ENCODE data around the gene UCHL3.

UCHL3 gene

GRCh38 chr13:75617230-75617629 is 67.6 kb downstream of the UCHL3 start:
- Histone ChIP-seq H3K9ac (ENCODE audit: low read length in 5 of 5) (no peak overlapping the region), H3K4me1 (ENCODE audit: control insufficient read depth in 5 of 5, insufficient read depth in 5 of 5, low read length in 5 of 5) (no peaks in the 10 kb centered on the region), H3K9me3 (ENCODE audit: control insufficient read depth in 5 of 5, low read length in 5 of 5) (no peaks in the 10 kb centered on the region), H3K27ac (ENCODE audit: low read depth, low read length) (no peak overlapping the region), H3K36me3 (ENCODE audit: control insufficient read depth in 5 of 5, insufficient read depth in 5 of 5, low read length in 5 of 5) (peaks cover 0 to 4% (median 0%) of the 10 kb centered on the region in 5 donors), H3K4me3 (ENCODE audit: low read depth in 1 of 5, low read length in 5 of 5) (no peak overlapping the region), H3K27me3 (ENCODE audit: control insufficient read depth in 5 of 5, insufficient read depth in 4 of 5, low read length in 5 of 5) (no peaks in the 10 kb centered on the region)

GRCh38 chr13:75618308-75618707 is 68.7 kb downstream of the UCHL3 start:
- Histone ChIP-seq H3K27ac (ENCODE audit: low read depth, low read length) (no peak overlapping the region), H3K9ac (ENCODE audit: low read length in 5 of 5) (no peak overlapping the region), H3K36me3 (ENCODE audit: control insufficient read depth in 5 of 5, insufficient read depth in 5 of 5, low read length in 5 of 5) (peaks cover 0 to 4% (median 0%) of the 10 kb centered on the region in 5 donors), H3K9me3 (ENCODE audit: control insufficient read depth in 5 of 5, low read length in 5 of 5) (no peaks in the 10 kb centered on the region), H3K4me3 (ENCODE audit: low read depth in 1 of 5, low read length in 5 of 5) (no peak overlapping the region), H3K4me1 (ENCODE audit: control insufficient read depth in 5 of 5, insufficient read depth in 5 of 5, low read length in 5 of 5) (no peaks in the 10 kb centered on the region), H3K27me3 (ENCODE audit: control insufficient read depth in 5 of 5, insufficient read depth in 4 of 5, low read length in 5 of 5) (no peaks in the 10 kb centered on the region)

- Histone ChIP-seq H3K27me3 (ENCODE audit: control insufficient read depth in 5 of 5, insufficient read depth in 4 of 5, low read length in 5 of 5) (no peaks in the 10 kb centered on the region), H3K9ac (ENCODE audit: low read length in 5 of 5) (no peak overlapping the region), H3K4me3 (ENCODE audit: low read depth in 1 of 5, low read length in 5 of 5) (no peak overlapping the region), H3K36me3 (ENCODE audit: control insufficient read depth in 5 of 5, insufficient read depth in 5 of 5, low read length in 5 of 5) (peaks cover 0 to 11% (median 3%) of the 10 kb centered on the region in 5 donors), H3K4me1 (ENCODE audit: control insufficient read depth in 5 of 5, insufficient read depth in 5 of 5, low read length in 5 of 5) (no peaks in the 10 kb centered on the region), H3K9me3 (ENCODE audit: control insufficient read depth in 5 of 5, low read length in 5 of 5) (no peaks in the 10 kb centered on the region), H3K27ac (ENCODE audit: low read depth, low read length) (no peak overlapping the region)
These were observed 70.4 kb downstream of the UCHL3 start for GRCh38 chr13:75620020-75620419.

DNA sequence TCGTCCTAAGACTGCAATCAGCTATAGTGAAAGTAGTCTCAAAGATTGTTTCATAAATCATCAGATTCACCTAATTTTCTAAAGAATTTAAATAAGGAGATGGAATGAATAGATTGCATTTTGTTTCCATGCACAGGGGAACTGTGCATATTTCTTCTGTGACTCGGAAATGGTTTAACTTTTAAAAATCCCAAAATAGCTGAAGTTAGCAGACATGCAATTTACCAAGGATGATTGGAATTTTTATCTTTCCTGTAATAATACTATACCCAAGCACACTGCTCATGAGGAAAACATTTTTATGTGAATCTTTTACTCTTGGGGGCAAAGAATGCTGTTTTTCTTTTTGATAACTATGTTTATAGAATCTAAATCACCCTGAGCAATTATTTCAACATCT is 71.6 kb downstream of the UCHL3 start:
- Histone ChIP-seq H3K9me3 (ENCODE audit: control insufficient read depth in 5 of 5, low read length in 5 of 5) (no peaks in the 10 kb centered on the region), H3K9ac (ENCODE audit: low read length in 5 of 5) (no peak overlapping the region), H3K4me1 (ENCODE audit: control insufficient read depth in 5 of 5, insufficient read depth in 5 of 5, low read length in 5 of 5) (no peaks in the 10 kb centered on the region), H3K27ac (ENCODE audit: low read depth, low read length) (no peak overlapping the region), H3K4me3 (ENCODE audit: low read depth in 1 of 5, low read length in 5 of 5) (no peak overlapping the region), H3K36me3 (ENCODE audit: control insufficient read depth in 5 of 5, insufficient read depth in 5 of 5, low read length in 5 of 5) (peaks cover 0 to 16% (median 3%) of the 10 kb centered on the region in 5 donors), H3K27me3 (ENCODE audit: control insufficient read depth in 5 of 5, insufficient read depth in 4 of 5, low read length in 5 of 5) (no peaks in the 10 kb centered on the region)

- Histone ChIP-seq H3K27ac (ENCODE audit: low read depth, low read length) (no peak overlapping the region), H3K9ac (ENCODE audit: low read length in 5 of 5) (no peak overlapping the region), H3K4me1 (ENCODE audit: control insufficient read depth in 5 of 5, insufficient read depth in 5 of 5, low read length in 5 of 5) (no peaks in the 10 kb centered on the region), H3K9me3 (ENCODE audit: control insufficient read depth in 5 of 5, low read length in 5 of 5) (no peaks in the 10 kb centered on the region), H3K4me3 (ENCODE audit: low read depth in 1 of 5, low read length in 5 of 5) (no peak overlapping the region), H3K36me3 (ENCODE audit: control insufficient read depth in 5 of 5, insufficient read depth in 5 of 5, low read length in 5 of 5) (peaks cover 0 to 11% (median 0%) of the 10 kb centered on the region in 5 donors), H3K27me3 (ENCODE audit: control insufficient read depth in 5 of 5, insufficient read depth in 4 of 5, low read length in 5 of 5) (no peaks in the 10 kb centered on the region)
These were observed 79.2 kb downstream of the UCHL3 start for GRCh38 chr13:75628801-75629200.

- Histone ChIP-seq H3K36me3 (ENCODE audit: control insufficient read depth in 5 of 5, insufficient read depth in 5 of 5, low read length in 5 of 5) (no peaks in the 10 kb centered on the region), H3K27ac (ENCODE audit: low read depth, low read length) (no peak overlapping the region), H3K4me1 (ENCODE audit: control insufficient read depth in 5 of 5, insufficient read depth in 5 of 5, low read length in 5 of 5) (peaks cover 2 to 14% (median 13%) of the 10 kb centered on the region in 5 donors), H3K4me3 (ENCODE audit: low read depth in 1 of 5, low read length in 5 of 5) (no peak overlapping the region), H3K9ac (ENCODE audit: low read length in 5 of 5) (no peak overlapping the region), H3K27me3 (ENCODE audit: control insufficient read depth in 5 of 5, insufficient read depth in 4 of 5, low read length in 5 of 5) (peaks cover 0 to 11% (median 0%) of the 10 kb centered on the region in 5 donors), H3K9me3 (ENCODE audit: control insufficient read depth in 5 of 5, low read length in 5 of 5) (no peaks in the 10 kb centered on the region)
These were observed 83.7 kb downstream of the UCHL3 start for GRCh38 chr13:75633285-75633684.

- Histone ChIP-seq H3K4me3 (ENCODE audit: low read depth in 1 of 5, low read length in 5 of 5) (peak overlapping the region in 4 of 5 donors; percentile 56 to 84 (median 72)), H3K27ac (ENCODE audit: low read depth, low read length) (no peak overlapping the region), H3K9ac (ENCODE audit: low read length in 5 of 5) (peak overlapping the region in 3 of 5 donors; percentile 34 to 64 (median 53)), H3K27me3 (ENCODE audit: control insufficient read depth in 5 of 5, insufficient read depth in 4 of 5, low read length in 5 of 5) (peaks cover 0 to 11% (median 0%) of the 10 kb centered on the region in 5 donors), H3K36me3 (ENCODE audit: control insufficient read depth in 5 of 5, insufficient read depth in 5 of 5, low read length in 5 of 5) (no peaks in the 10 kb centered on the region), H3K4me1 (ENCODE audit: control insufficient read depth in 5 of 5, insufficient read depth in 5 of 5, low read length in 5 of 5) (peaks cover 2 to 14% (median 13%) of the 10 kb centered on the region in 5 donors), H3K9me3 (ENCODE audit: control insufficient read depth in 5 of 5, low read length in 5 of 5) (no peaks in the 10 kb centered on the region)
These were observed 85.7 kb downstream of the UCHL3 start for GRCh38 chr13:75635101-75635827.

DNA sequence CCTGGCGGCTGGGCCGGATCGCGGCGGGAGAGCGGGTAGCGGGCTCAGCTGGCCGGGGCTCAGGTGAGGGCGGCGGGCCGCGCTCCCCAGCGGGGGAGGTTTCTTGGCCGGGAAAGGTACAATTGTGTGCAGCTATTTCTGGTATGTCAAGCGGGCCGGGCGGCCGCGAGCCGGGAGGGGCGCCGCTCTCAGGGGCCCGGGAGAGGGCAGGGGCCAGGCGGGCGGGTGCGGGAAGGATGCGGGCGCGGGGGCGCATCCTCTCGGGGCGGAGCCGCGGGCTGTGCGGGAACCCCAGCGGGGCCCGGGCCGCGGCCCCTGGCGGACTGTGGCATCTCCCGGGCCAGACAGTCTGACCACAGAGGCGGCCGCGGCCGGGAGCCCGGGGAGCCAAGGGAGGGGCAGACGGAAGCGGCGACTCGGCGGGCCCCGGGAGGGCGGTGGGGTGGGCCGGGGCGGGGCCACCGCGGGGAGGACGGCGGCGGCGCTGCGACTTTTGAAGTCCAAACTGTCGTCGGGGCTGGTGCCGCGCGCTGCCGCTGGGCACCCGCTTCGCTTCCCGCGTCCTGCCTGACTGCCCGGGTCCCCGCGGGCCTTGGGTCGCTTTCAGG is 86.3 kb downstream of the UCHL3 start, which contains the start of gene LMO7:
Gene LMO7, plus strand, starts transcription at position 503 of the 608 bp plus-strand sequence. CDS start 328 bp downstream, outside the sequence.
- Histone ChIP-seq H3K4me1 (ENCODE audit: control insufficient read depth in 5 of 5, insufficient read depth in 5 of 5, low read length in 5 of 5) (peaks cover 2 to 14% (median 13%) of the 10 kb centered on the region in 5 donors), H3K27me3 (ENCODE audit: control insufficient read depth in 5 of 5, insufficient read depth in 4 of 5, low read length in 5 of 5) (peaks cover 0 to 11% (median 0%) of the 10 kb centered on the region in 5 donors), H3K9ac (ENCODE audit: low read length in 5 of 5) (peak within 1 kb of the TSS in 3 of 5 donors; percentile 48 to 64 (median 59)), H3K36me3 (ENCODE audit: control insufficient read depth in 5 of 5, insufficient read depth in 5 of 5, low read length in 5 of 5) (no peaks in the 10 kb centered on the region), H3K9me3 (ENCODE audit: control insufficient read depth in 5 of 5, low read length in 5 of 5) (no peaks in the 10 kb centered on the region), H3K4me3 (ENCODE audit: low read depth in 1 of 5, low read length in 5 of 5) (peak within 1 kb of the TSS; percentile 66 to 84 (median 75)), H3K27ac (ENCODE audit: low read depth, low read length) (no peak within 1 kb of the TSS)

GRCh38 chr13:75636436-75637180 is 87.0 kb downstream of the UCHL3 start:
- Histone ChIP-seq H3K27ac (ENCODE audit: low read depth, low read length) (no peak overlapping the region), H3K9me3 (ENCODE audit: control insufficient read depth in 5 of 5, low read length in 5 of 5) (no peaks in the 10 kb centered on the region), H3K4me3 (ENCODE audit: low read depth in 1 of 5, low read length in 5 of 5) (peak overlapping the region; percentile 66 to 84 (median 75)), H3K4me1 (ENCODE audit: control insufficient read depth in 5 of 5, insufficient read depth in 5 of 5, low read length in 5 of 5) (peaks cover 2 to 14% (median 13%) of the 10 kb centered on the region in 5 donors), H3K9ac (ENCODE audit: low read length in 5 of 5) (peak overlapping the region in 3 of 5 donors; percentile 48 to 59 (median 56)), H3K27me3 (ENCODE audit: control insufficient read depth in 5 of 5, insufficient read depth in 4 of 5, low read length in 5 of 5) (peaks cover 0 to 11% (median 0%) of the 10 kb centered on the region in 5 donors), H3K36me3 (ENCODE audit: control insufficient read depth in 5 of 5, insufficient read depth in 5 of 5, low read length in 5 of 5) (no peaks in the 10 kb centered on the region)

All from subcutaneous abdominal adipose tissue (tissue), 5 donors.